GM21367 (cell line): ENCODE data around the gene PTTG2.

ENCODE experiments used
- ATAC-seq: cut with Tn5 transposase; IDR thresholded peaks from one replicate; pipeline ENCODE4 v1.9.1; 2021; ENCODE audit not compliant: unreplicated experiment

The PTTG2 gene

DNA sequence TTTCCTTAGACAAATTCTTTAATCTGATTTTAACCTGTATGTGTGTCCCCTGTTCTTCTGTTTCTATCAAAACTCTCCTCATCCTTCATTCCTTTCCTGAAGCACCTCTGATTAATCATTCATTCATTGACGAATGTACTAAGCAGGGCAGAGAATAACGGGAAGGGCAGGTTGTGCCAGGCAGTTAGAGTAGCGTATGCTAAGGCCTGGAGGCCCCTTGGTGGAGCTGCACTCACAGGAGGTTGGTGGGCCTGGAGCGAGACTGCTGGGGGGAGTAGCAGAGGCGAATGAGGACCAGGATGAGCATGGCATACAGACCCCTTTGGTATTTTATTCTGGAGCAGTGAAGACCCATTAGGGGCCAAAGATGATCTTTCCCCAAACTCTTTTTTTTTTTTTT, 22.5 kb downstream of the PTTG2 start:
- no peak for ATAC-seq

DNA sequence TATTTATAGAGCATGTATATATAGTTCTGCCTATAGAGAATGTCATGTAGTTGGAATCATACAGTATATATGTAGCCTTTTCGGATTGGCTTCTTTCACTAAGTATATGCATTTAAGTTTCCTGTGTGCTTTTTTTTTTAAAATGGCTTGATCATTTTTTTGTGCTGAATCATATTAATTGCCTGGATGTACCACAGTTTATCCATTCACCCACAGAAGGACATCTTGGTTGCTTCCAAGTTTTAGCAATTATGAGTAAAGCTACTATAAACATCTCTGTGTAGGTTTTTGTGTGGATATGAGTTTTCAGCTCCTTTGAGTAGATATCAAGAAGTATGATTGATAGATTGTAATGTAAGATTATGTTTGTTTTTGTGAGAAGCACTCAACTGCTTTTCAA, 23.8 kb downstream of the PTTG2 start:
- no peak for ATAC-seq

DNA sequence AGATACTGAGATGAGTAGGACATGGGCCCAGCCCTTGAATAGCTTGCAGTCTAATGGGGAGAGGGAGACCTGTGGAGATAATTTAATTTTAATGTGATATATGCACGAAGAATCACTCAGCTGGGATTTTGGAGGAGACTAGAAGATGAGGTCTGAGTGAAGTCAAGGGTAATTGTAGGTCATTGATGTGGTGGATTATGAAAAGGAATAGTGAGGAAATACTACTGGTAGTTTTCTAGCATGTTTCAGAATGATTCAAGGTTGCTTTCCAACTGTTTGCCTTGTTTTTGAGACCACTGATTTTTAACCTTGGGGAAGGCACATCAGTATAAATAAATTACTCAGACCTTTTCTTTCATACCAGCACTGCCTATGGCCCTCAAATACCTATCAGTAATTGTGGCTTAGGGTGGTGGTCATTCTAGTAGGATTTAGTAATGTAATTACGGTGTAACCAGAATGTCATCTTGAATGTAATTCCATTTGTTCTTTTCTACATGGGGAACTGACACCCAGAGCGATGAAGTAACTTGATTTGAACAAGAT, 25.6 kb downstream of the PTTG2 start:
- no peak for ATAC-seq

DNA sequence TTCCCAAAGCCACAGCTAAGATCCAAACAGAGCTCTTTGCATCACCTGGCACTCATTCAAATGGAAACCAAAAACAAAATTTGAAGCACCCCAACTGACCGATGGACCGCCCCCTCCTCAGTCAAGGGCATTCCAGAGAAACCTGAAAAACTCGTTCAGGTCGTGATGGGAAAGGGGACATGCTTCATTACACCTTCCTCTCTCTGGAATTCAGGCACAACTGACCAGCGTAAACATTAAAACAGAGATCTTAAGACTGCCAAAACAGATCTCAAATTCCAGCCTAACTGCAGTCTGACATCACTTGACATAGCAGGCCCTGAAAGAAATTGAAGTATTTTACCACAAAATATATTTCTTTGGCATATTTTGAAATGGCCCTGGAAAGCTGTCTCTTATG, 28.5 kb downstream of the PTTG2 start:
- no peak for ATAC-seq

DNA sequence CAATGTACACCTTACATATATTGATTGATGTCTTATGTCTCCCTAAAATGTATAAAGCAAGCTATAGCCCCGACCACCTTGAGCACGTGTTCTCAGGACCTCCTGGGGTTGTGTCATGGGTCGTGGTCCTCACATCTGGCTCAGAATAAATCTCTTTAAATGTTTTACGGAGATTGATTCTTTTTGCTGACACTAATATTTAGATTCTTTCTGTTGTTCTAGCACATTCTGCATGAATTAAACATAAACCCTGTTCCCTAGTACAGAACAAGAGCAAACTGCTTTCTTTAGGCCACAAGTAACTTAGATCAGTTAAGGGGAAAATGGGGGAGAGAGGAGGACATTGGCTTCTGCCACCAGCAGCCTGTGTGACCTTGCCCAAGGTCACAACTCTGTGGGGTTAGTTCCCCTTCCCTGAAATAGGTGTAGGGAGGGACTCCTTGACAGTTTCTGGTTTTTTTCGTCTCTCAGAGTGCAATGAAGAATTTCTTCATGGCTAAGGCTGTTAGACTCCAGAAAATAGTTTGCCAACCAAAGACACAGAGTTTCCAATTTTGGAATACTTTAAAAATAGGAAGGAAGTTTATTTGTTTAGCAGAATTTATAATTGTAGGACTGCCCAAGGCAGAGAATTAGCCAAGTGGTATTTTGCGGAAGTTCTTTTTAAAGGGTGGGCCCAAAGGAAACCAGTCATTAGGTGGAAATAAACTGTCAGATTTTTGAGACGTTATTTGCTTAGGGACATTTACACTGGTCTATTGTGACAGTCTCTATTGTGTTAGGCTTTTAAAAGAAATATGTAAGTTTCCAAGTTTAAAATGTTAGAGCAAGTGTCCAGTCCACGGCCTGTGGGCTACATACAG, 29.4 kb downstream of the PTTG2 start:
- no peak for ATAC-seq

DNA sequence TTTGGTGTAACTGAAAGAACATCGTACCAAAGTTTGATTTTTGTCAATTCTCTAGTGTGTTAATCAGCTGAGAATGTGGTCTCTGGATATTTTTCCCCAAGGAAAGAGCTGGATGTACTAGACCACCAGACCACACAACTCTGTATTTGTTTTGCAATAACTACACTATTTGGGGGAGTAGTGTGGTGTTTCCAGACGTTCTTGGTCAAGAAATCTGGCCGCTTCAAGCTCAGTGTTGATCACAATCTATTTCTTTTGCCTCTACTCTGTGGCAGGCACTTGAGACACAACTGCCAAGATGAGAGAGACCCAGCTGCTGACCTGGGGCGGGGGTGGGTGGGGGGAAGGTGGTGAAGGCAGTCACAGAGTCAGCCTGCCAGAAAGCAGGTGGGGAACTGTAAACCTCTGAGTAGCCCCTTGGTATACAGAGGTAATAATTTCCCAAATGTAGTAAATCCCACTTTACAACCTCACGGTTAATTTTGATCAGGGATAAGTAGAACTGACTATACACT, 30.6 kb downstream of the PTTG2 start:
- no peak for ATAC-seq

DNA sequence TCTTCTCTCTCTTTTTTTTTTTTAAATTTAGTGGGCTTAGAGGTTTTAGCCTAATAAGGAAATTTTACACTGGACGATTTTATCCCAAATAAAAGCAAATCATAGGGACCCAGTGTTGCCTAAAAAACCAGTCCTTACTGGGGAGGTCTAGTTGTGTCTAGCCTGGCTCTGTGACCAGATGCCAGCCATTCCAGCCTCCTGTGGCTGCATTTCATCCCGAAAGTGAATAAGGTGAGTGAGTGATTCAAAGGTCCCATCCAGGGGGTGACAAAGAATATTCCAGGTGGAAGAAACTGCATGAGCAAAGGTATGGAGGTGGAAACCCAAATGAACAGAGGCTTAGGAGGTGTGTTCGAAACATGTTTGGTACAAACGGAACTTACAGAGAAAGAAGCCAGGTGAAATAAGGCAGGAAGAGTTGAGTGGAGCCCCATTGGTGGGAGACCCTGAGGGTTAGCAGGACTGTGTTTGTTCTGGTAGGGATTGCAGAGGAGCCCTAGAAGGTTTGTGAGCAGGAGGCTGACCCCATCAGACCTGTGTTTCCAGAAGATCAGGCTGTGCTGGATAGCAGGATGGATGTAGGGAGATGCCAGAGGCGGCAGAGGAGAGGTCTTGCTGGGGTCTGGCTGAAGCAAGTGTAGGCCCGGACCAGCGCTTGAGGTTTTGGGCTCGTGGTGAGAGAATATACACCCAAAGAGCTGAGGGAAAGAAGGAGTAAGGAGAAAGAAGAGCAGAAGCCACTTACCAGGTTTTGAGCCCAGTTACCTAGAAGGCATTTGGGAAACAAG, 31.6 kb downstream of the PTTG2 start:
- no peak for ATAC-seq

DNA sequence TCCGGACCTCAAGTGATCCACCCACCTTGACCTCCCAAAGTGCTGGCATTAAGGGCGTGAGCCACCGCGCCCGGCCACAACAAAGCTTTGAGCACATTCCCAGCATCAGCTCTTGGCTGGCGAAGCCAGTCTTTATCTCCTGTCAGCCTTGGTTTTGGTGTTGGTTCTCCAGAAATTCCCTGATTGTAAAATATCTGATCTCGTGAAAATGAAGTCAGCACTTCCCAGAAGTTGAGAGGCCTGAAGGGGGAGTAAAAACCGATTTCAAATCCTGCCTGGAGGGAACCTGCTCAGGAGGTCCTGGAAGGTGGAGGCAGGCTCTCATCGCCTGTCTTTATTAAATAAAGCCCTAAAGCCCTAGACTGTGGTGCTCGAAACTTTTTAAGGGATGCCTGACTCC, 33.6 kb downstream of the PTTG2 start:
- no peak for ATAC-seq

DNA sequence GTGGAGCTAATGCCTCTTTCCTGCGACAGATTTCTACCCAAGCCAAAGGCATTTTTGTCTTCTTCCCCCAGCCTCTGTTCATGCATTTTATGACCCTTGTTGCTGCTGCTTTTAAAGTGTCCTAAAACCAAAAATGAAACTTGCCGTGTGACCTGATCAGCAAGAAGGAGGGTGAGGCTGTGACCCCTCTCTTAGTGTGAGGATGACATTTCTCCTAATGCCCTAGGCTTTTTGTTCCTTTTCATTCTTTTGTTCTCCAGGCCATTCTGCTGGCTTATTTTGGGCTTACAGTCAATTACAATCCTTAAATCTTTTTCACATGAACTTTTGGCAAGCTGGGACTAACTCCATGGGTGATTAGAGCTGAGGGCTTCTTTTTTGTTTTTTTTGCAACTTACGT, 34.4 kb downstream of the PTTG2 start:
- no peak for ATAC-seq

DNA sequence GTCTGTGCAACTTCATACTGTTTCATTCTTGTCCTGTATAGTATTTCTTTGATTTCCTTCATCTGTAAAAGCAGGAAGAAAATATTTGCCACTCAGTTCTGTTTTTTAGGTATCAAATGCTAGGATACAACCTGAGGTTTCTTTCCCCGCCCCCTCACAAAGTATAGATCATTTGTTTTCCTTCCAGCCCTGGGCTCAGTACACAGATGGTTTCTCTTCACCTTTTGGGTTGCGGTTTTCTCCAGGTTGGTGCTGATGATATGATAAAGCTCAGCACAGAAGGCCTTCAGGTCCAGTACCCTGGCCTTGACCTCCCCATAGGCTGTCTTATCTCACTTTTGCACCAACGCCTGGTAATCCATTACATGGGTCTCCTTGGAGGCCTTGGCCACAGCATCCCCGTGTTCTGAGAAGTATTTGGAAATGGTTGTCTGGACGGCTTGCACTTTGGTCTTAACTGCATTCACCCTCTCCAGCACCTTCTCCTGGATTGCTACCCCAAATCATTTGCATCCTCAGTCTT, 35.2 kb downstream of the PTTG2 start:
- ATAC-seq: no peak

DNA sequence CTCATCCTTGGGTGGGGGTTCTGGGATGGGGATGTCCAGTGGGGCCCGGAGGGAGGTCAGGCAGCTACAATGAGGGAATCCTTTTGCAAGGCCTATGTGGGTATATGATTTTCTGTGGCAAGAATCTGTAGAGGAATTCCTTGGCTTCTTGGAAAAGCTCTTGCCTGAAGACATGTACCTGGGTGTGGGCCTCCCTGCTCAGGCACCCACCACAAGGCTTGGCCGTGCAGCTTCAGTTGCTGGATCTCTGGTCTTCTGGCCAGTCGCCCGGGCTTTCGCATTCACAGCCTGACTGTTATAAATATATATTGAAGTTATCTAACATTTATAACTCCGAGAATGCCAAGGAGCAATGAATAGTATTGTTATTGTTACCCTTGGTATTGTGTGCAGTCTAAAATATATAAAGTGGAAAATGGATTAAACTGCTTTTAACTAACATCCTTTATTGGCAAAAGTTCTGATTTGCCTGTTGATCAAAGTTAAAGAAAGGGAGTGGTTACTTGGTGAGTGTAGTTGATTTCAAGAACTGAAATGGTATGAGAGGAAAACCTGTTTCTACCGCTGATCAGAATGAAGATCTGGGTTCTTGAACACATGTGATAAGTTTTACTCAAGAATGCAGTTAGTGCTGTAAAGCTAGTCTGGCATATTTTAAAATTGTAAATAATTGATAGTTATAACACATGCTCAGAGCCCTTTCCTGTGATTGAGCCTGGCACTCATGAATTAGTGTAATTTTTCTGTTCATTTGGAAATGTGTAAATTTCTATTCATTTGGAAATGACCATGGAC, 36.0 kb downstream of the PTTG2 start:
- no peak for ATAC-seq

DNA sequence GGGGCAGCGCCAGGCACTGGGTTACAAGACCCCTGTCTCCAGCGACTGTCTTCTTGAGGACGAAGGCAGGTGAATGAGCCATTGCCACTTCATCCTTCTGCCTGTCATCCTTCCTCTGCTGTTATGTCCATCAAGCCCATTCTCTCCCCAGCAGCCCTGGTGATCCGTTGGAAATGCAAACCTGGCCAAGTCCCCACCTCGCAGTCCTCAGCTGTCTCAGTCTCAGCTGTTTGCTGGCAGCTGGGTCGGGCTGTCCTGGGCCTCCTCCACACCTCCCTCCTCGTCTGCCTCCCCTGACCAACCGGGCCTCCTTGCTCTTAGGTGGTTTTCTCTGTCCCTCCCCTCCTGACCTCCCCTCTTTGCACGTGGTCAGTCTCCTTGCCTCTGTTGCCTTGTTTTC, 38.0 kb downstream of the PTTG2 start:
- ATAC-seq: no peak

DNA sequence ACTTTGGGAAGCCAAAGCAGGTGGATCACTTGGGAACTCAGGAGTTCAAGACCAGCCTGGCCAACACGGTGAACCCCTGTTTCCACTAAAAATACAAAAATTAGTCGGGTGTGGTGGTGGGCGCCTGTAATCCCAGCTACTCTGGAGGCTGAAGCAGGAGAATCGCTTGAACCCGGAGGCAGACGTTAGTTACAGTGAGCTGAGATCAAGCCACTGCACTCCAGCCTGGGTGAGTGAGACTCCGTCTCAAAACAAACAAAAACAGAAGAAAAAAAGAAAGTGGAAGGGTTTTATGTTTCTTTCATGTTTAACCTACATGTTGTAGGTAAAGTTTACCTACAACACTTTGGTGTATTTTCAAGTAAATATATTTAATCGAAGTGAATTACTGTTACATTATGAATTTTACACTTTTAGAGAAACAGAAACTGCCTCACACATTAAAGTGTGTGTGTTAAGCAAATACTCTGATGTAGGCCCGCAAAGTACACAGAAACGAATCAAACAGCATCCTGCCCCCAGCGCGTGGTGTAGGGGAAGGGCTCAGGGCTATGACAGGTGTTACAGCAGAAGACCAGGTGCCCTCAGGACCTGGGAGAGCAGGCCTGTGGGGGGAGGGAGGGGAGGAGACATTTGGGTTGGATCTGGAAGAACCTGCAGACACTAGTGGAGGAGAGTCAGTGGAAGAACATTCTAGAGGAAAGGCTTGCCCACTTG, 39.0 kb downstream of the PTTG2 start:
- no peak for ATAC-seq

DNA sequence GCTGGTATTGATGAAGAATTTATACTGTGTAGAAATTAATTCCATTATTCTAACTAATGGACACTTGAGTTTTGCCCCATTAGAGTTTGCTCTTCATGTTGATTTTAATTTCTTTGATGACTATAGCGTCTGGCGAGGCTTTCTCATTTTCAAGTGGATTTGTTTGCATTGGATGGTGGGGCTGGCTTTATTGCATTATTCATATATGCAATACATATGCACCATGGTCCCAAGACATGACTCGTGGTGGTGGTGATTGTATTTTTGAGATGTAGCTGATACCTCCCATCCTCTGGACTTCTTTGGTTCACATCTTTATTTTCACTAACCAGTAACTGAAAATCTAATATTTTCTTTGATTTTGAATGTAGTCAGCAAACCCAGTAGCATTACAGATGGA, 39.8 kb downstream of the PTTG2 start:
- no peak for ATAC-seq

DNA sequence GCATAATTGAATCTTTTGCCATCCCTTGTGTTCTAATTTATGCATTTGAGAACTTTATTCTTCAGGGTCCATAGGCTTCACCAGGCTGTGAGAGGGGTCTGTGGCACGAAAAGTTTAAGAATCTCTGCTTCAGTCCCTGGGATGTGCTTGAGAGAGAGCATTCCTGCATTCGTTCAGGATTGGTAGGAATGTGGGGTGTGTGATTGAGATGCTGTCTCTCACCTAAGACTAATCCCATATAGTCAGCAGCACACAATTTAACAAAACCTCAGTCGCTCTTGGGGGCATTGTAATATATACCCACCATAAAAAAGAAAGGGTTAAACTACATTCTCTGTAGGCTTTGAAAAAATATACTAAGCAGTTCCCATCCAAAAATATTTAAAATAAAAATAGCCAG, 41.7 kb downstream of the PTTG2 start:
- no peak for ATAC-seq

DNA sequence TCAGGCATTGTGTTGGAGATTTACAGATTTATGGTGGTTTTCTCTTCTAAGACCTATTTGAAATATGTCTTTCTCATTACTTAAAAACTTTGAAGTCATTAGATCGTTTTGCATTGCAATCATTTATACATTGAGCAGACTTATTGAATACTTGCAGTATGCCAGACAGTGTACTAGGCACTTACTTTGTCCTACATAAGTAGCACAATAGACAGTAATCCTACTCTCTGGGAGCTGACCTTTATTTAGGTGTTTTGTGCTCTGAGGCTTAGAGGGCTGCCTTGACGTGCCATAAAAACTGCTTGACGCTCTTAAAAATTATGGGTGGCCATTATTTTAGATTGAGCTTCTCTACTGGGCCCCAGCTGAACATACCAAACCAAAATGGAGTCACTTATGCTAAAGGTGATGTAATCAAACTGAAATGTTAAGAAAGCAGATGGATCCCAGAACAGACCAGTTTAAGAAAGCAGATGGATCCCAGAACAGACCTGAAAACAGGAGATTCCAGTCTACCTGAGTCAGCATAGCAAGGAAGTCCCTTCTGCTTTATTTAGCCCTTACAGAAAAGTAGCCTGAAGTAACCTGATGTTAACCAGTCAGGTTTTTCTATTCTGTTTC, 42.4 kb downstream of the PTTG2 start:
- no peak for ATAC-seq

DNA sequence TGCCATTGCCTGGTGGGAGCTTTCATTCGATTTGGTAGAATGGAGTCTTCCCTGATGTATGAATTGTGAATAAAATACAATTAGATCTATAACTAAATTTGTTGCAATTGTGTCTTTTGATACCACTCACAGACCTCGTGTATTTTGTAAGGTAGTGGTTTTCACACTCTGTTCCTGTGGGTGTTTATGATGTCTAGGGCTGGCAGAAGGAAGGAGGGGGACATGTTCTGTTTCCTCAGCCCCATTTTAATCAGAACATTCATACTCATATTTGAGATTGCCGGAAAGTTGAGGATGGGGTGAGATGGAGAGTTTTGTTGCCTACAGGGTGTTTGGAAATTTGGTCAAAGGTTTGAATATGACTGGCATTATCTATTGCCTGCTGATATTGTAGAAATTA, 42.9 kb downstream of the PTTG2 start:
- no peak for ATAC-seq

DNA sequence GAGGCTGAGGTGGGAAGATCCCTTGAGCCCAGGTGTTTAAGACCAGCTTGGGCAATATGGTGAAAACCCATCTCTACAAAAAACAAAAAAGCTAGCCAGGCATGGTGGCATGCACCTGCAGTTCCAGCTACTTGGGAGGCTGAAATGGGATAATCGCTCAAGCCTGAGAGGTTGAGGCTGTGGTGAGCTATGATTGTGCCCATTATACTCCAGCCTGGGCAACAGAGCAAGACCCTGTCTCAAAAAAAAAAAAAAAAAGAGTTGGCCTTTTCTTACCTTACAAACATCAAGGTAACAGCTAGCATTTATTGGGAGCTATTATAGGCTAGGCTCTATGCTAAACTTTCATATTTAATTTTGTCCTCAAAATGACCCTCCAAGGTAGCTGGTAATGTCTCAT, 43.4 kb downstream of the PTTG2 start:
- no peak for ATAC-seq

DNA sequence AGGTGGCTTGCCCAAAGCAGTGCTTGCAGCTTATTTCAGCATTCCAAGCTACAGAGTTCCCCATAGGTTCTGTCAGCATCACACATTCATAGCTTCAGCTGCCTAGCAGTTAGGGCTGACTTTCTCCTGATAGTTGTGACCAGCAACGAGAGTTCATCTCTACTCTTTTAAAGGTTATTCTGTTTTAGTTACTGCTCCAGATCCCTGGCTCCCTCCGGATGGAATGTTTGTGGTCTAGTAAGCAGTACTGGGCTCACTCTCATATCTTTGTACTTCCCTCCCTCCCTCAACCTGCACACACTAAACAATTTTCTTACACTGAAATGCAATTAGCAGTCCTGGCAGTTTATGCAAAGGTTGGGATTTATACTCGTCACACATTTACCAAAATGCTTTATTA, 43.9 kb downstream of the PTTG2 start:
- no peak for ATAC-seq

DNA sequence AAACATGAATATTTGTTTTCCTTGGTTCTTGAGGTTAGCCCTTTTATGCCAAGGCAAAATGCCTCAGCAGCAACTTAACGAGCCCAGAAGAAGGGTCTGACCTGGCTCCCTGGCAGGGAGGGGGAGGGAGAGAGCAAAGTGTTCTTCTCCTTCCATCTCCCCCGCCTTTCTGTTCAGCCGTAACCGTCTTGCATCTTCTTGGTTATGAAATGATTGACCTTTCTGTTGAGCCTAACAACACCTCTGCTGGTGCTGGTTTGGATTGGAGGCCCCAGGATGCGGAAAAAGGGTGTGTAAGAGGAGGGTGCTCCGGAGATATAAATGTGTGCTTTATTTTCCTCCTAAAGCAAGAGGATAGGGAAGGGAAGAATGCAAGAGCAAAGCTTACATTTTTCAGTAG, 44.7 kb downstream of the PTTG2 start:
- no peak for ATAC-seq
